ENCODE data around the gene MFAP2.
A peak's percentile ranks its signal among the peaks of the same experiment; 100 is the strongest.
"Not testable (repeated sequence)": the region's sequence is repeated elsewhere in the genome, so short reads cannot be mapped to it uniquely, and the experiment has no call there.

The MFAP2 gene

GRCh38 chr1:16967095-16967575 lies 13.3 kb downstream of the MFAP2 start:
- peaks cover 5% of the 10 kb centered on the region for H3K4me1 Mint-ChIP-seq (ENCODE audit: low read depth)
- H3K27me3 Mint-ChIP-seq = no peaks in the 10 kb centered on the region
- peaks cover 34% of the 10 kb centered on the region for H3K36me3 Mint-ChIP-seq (ENCODE audit: low read depth)
- DNase-seq = no peak
- H3K4me3 Mint-ChIP-seq = no peak overlapping the region
- H3K9me3 Mint-ChIP-seq = no peaks in the 10 kb centered on the region
- no peak overlapping the region for H3K27ac Mint-ChIP-seq

GRCh38 chr1:16966282-16966681 lies 14.1 kb downstream of the MFAP2 start:
- no peaks in the 10 kb centered on the region for H3K9me3 Mint-ChIP-seq
- no peak overlapping the region for H3K27ac Mint-ChIP-seq
- H3K4me3 Mint-ChIP-seq = no peak overlapping the region
- peaks cover 11% of the 10 kb centered on the region for H3K4me1 Mint-ChIP-seq (ENCODE audit: low read depth)
- H3K27me3 Mint-ChIP-seq = no peaks in the 10 kb centered on the region
- peaks cover 34% of the 10 kb centered on the region for H3K36me3 Mint-ChIP-seq (ENCODE audit: low read depth)
- no peak for DNase-seq

- DNase-seq = no peak
- no peaks in the 10 kb centered on the region for H3K9me3 Mint-ChIP-seq
- no peak overlapping the region for H3K27ac Mint-ChIP-seq
- peaks cover 34% of the 10 kb centered on the region for H3K36me3 Mint-ChIP-seq (ENCODE audit: low read depth)
- no peak overlapping the region for H3K4me3 Mint-ChIP-seq
- H3K4me1 Mint-ChIP-seq (ENCODE audit: low read depth) = peaks cover 13% of the 10 kb centered on the region
- no peaks in the 10 kb centered on the region for H3K27me3 Mint-ChIP-seq
Observed at GRCh38 chr1:16965486-16966067, 14.8 kb downstream of the MFAP2 start.

- H3K27ac Mint-ChIP-seq, H3K9me3 Mint-ChIP-seq, H3K27me3 Mint-ChIP-seq, H3K4me3 Mint-ChIP-seq, DNase-seq: not testable (repeated sequence)
- H3K4me1 Mint-ChIP-seq (ENCODE audit: low read depth) = peaks cover 18% of the 10 kb centered on the region
- peaks cover 29% of the 10 kb centered on the region for H3K36me3 Mint-ChIP-seq (ENCODE audit: low read depth)
Observed at GRCh38 chr1:16964169-16964568, 16.3 kb downstream of the MFAP2 start.

GRCh38 chr1:16961297-16962133 lies 18.9 kb downstream of the MFAP2 start:
- Mint-ChIP-seq H3K9me3 (no peaks in the 10 kb centered on the region), H3K27ac (peak overlapping the region; percentile 18), H3K36me3 (ENCODE audit: low read depth) (peaks cover 20% of the 10 kb centered on the region), H3K4me3 (peak overlapping the region; percentile 65), H3K27me3 (no peaks in the 10 kb centered on the region), H3K4me1 (ENCODE audit: low read depth) (peaks cover 18% of the 10 kb centered on the region)
- DNase-seq = no peak

GRCh38 chr1:16960560-16961296 lies 19.7 kb downstream of the MFAP2 start:
- H3K27me3 Mint-ChIP-seq = no peaks in the 10 kb centered on the region
- peak overlapping the region; percentile 75 for H3K27ac Mint-ChIP-seq
- peaks cover 13% of the 10 kb centered on the region for H3K36me3 Mint-ChIP-seq (ENCODE audit: low read depth)
- peaks cover 18% of the 10 kb centered on the region for H3K4me1 Mint-ChIP-seq (ENCODE audit: low read depth)
- DNase-seq = peak; percentile 87
- H3K4me3 Mint-ChIP-seq = peak overlapping the region; percentile 72
- no peaks in the 10 kb centered on the region for H3K9me3 Mint-ChIP-seq

GRCh38 chr1:16958475-16958874 lies 21.9 kb downstream of the MFAP2 start:
- no peak for DNase-seq
- no peak overlapping the region for H3K4me3 Mint-ChIP-seq
- no peaks in the 10 kb centered on the region for H3K27me3 Mint-ChIP-seq
- H3K27ac Mint-ChIP-seq = no peak overlapping the region
- H3K9me3 Mint-ChIP-seq = no peaks in the 10 kb centered on the region
- peaks cover 10% of the 10 kb centered on the region for H3K36me3 Mint-ChIP-seq (ENCODE audit: low read depth)
- peaks cover 14% of the 10 kb centered on the region for H3K4me1 Mint-ChIP-seq (ENCODE audit: low read depth)

- DNase-seq = no peak
- Mint-ChIP-seq H3K9me3 (no peaks in the 10 kb centered on the region), H3K27me3 (no peaks in the 10 kb centered on the region), H3K4me1 (ENCODE audit: low read depth) (peaks cover 14% of the 10 kb centered on the region), H3K36me3 (ENCODE audit: low read depth) (peaks cover 8% of the 10 kb centered on the region), H3K27ac (no peak overlapping the region), H3K4me3 (no peak overlapping the region)
Observed at GRCh38 chr1:16957731-16958130, 22.7 kb downstream of the MFAP2 start.

- Mint-ChIP-seq H3K36me3 (ENCODE audit: low read depth) (peaks cover 8% of the 10 kb centered on the region), H3K27ac (no peak overlapping the region), H3K9me3 (no peaks in the 10 kb centered on the region), H3K4me1 (ENCODE audit: low read depth) (peaks cover 13% of the 10 kb centered on the region), H3K4me3 (no peak overlapping the region), H3K27me3 (no peaks in the 10 kb centered on the region)
- no peak for DNase-seq
Observed at GRCh38 chr1:16956775-16957174, 23.6 kb downstream of the MFAP2 start.

GRCh38 chr1:16955186-16955585 lies 25.2 kb downstream of the MFAP2 start:
- Mint-ChIP-seq H3K9me3 (no peaks in the 10 kb centered on the region), H3K4me3 (no peak overlapping the region), H3K27ac (no peak overlapping the region), H3K4me1 (ENCODE audit: low read depth) (peaks cover 1% of the 10 kb centered on the region), H3K27me3 (no peaks in the 10 kb centered on the region), H3K36me3 (ENCODE audit: low read depth) (peaks cover 8% of the 10 kb centered on the region)
- DNase-seq = no peak

GRCh38 chr1:16954579-16954978 lies 25.8 kb downstream of the MFAP2 start:
- Mint-ChIP-seq H3K4me1 (ENCODE audit: low read depth) (no peaks in the 10 kb centered on the region), H3K4me3 (no peak overlapping the region), H3K9me3 (no peaks in the 10 kb centered on the region), H3K36me3 (ENCODE audit: low read depth) (peaks cover 8% of the 10 kb centered on the region), H3K27ac (no peak overlapping the region), H3K27me3 (no peaks in the 10 kb centered on the region)
- no peak for DNase-seq

GRCh38 chr1:16952376-16952775 lies 28.0 kb downstream of the MFAP2 start:
- H3K36me3 Mint-ChIP-seq (ENCODE audit: low read depth) = peaks cover 14% of the 10 kb centered on the region

GRCh38 chr1:16949026-16949425 lies 31.4 kb downstream of the MFAP2 start:
- H3K9me3 Mint-ChIP-seq; DNase-seq; H3K27me3 Mint-ChIP-seq; H3K4me3 Mint-ChIP-seq; H3K27ac Mint-ChIP-seq; H3K4me1 Mint-ChIP-seq (ENCODE audit: low read depth): not testable (repeated sequence)
- peaks cover 27% of the 10 kb centered on the region for H3K36me3 Mint-ChIP-seq (ENCODE audit: low read depth)

More at GRCh38 chr1:16952376-16952775, 28.0 kb downstream of the MFAP2 start:
- H3K9me3 Mint-ChIP-seq; H3K27ac Mint-ChIP-seq; H3K4me1 Mint-ChIP-seq (ENCODE audit: low read depth); H3K4me3 Mint-ChIP-seq; H3K27me3 Mint-ChIP-seq; DNase-seq: not testable (repeated sequence)

- H3K4me1 Mint-ChIP-seq (ENCODE audit: low read depth); H3K27ac Mint-ChIP-seq; H3K27me3 Mint-ChIP-seq: not testable (repeated sequence)
Observed at GRCh38 chr1:16948282-16948891, 32.0 kb downstream of the MFAP2 start.

More at GRCh38 chr1:16948282-16948891, 32.0 kb downstream of the MFAP2 start:
- H3K9me3 Mint-ChIP-seq, DNase-seq, H3K4me3 Mint-ChIP-seq: not testable (repeated sequence)
- H3K36me3 Mint-ChIP-seq (ENCODE audit: low read depth) = peaks cover 33% of the 10 kb centered on the region
